Endodermal cell (in vitro differentiated cells): Measurements from ENCODE around the gene ADAMTS17. TPM values are rescaled to one million over a fixed set of nuclear protein-coding genes. Genes with fewer than 3 reads are reported as not detected.
A peak's percentile ranks its signal among the peaks of the same experiment; 100 is the strongest.

Source experiments
- DNase-seq: peaks from one replicate; pipeline ENCODE4 v3.0.0-alpha.2; 2017
- H3K27ac ChIP-seq: 2 replicates; pipeline ENCODE4 v1.5.1; 2013; ENCODE audit warnings: mild to moderate bottlenecking, low read depth, low read length, moderate library complexity
- H3K27me3 ChIP-seq: 2 replicates; pipeline ENCODE4 v1.6.1; 2013; ENCODE audit warnings: mild to moderate bottlenecking, low read length, moderate library complexity; ENCODE audit not compliant: insufficient read depth, control insufficient read depth, poor library complexity, severe bottlenecking
- H3K36me3 ChIP-seq: 2 replicates; pipeline ENCODE4 v1.7.0; 2013; ENCODE audit warnings: mild to moderate bottlenecking, low read length, moderate library complexity; ENCODE audit not compliant: control insufficient read depth, insufficient read depth
- H3K4me1 ChIP-seq: one replicate; pipeline ENCODE4 v1.7.0; 2013; ENCODE audit warnings: low read length; ENCODE audit not compliant: control insufficient read depth, insufficient read depth
- H3K4me3 ChIP-seq: 2 replicates; pipeline ENCODE4 v1.5.1; 2013; ENCODE audit warnings: mild to moderate bottlenecking, low read length, moderate library complexity
- H3K9ac ChIP-seq: 2 replicates; pipeline ENCODE4 v1.6.1; 2013; ENCODE audit warnings: mild to moderate bottlenecking, low read length, moderate library complexity; ENCODE audit not compliant: poor library complexity, severe bottlenecking; ENCODE audit errors: extremely low read depth
- H3K9me3 ChIP-seq: 2 replicates; pipeline ENCODE4 v1.6.1; 2013; ENCODE audit warnings: mild to moderate bottlenecking, low read length, moderate library complexity; ENCODE audit not compliant: control insufficient read depth
- H3K27ac Mint-ChIP-seq: 2 replicates; pipeline ENCODE4 v1.8.0; 2020; ENCODE audit warnings: mixed read lengths
- H3K27me3 Mint-ChIP-seq: 2 replicates; pipeline ENCODE4 v1.8.0; 2021; ENCODE audit warnings: mild to moderate bottlenecking, mixed read lengths; ENCODE audit not compliant: insufficient read depth
- H3K36me3 Mint-ChIP-seq: 2 replicates; pipeline ENCODE4 v1.8.0; 2020; ENCODE audit warnings: low read depth, mixed read lengths
- H3K4me1 Mint-ChIP-seq: 2 replicates; pipeline ENCODE4 v1.8.0; 2020; ENCODE audit warnings: mixed read lengths
- H3K4me3 Mint-ChIP-seq: 2 replicates; pipeline ENCODE4 v1.8.0; 2020; ENCODE audit warnings: mild to moderate bottlenecking, moderate library complexity, mixed read lengths
- H3K9me3 Mint-ChIP-seq: 2 replicates; pipeline ENCODE4 v1.8.0; 2020; ENCODE audit warnings: mild to moderate bottlenecking, mixed read lengths
- WGBS, 2 experiments: methylation state at CpG; one replicate each; pipeline versions ENCODE4 v1.1.5 to v1.1.7; 2013; ENCODE audit warnings: missing lambda C conversion rate in 2 of 2, mixed read lengths in 1 of 2; ENCODE audit not compliant: insufficient coverage in 1 of 2, insufficient read length in 1 of 2; 5-methylcytosine and 5-hydroxymethylcytosine counted together
- total RNA-seq, 2 donors: library from RNA; stranded (reverse); fragmentation: NEBNext Ultra II Directional in 1 of 2; extraction: Animal tissue kit (Norgen Biotek cat#: 25700) in 1 of 2; gene quantifications; 2 replicates in 1 of 2; 3 replicates in 1 of 2; pipeline ENCODE4 v1.2.1, GENCODE V29; 2021
- TF ChIP-seq, protein P1 (sequence below): fragments of 200-600 bp; sonication (generic); conservative IDR thresholded peaks from 2 replicates; pipeline ENCODE4 v1.5.0; 2021; ENCODE audit warnings: antibody characterized with exemption, mild to moderate bottlenecking

The ADAMTS17 gene
- total RNA-seq, 2 donors from 2014 or later: 0.82 to 2.3 TPM

GRCh38 chr15:100103828-100104227 is 237.9 kb downstream of the ADAMTS17 start:
- TF ChIP-seq, protein P1, sequence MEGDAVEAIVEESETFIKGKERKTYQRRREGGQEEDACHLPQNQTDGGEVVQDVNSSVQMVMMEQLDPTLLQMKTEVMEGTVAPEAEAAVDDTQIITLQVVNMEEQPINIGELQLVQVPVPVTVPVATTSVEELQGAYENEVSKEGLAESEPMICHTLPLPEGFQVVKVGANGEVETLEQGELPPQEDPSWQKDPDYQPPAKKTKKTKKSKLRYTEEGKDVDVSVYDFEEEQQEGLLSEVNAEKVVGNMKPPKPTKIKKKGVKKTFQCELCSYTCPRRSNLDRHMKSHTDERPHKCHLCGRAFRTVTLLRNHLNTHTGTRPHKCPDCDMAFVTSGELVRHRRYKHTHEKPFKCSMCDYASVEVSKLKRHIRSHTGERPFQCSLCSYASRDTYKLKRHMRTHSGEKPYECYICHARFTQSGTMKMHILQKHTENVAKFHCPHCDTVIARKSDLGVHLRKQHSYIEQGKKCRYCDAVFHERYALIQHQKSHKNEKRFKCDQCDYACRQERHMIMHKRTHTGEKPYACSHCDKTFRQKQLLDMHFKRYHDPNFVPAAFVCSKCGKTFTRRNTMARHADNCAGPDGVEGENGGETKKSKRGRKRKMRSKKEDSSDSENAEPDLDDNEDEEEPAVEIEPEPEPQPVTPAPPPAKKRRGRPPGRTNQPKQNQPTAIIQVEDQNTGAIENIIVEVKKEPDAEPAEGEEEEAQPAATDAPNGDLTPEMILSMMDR: no peak
- Histone ChIP-seq H3K4me1 (no peaks in the 10 kb centered on the region), H3K27ac (no peak overlapping the region), H3K9me3 (no peaks in the 10 kb centered on the region), H3K4me3 (no peak overlapping the region), H3K36me3 (no peaks in the 10 kb centered on the region), H3K27me3 (no peaks in the 10 kb centered on the region), H3K9ac (no peak overlapping the region)
- 93 to 99% methylated on average over 6 of the region's 6 CpGs for WGBS, 2 experiments
- H3K36me3 Mint-ChIP-seq: no peaks in the 10 kb centered on the region
- H3K4me1 Mint-ChIP-seq: peaks cover 4% of the 10 kb centered on the region
- H3K4me3 Mint-ChIP-seq: no peak overlapping the region
- H3K9me3 Mint-ChIP-seq: no peaks in the 10 kb centered on the region
- H3K27me3 Mint-ChIP-seq: peaks cover 5% of the 10 kb centered on the region
- DNase-seq: no peak
- H3K27ac Mint-ChIP-seq: no peak overlapping the region

DNA sequence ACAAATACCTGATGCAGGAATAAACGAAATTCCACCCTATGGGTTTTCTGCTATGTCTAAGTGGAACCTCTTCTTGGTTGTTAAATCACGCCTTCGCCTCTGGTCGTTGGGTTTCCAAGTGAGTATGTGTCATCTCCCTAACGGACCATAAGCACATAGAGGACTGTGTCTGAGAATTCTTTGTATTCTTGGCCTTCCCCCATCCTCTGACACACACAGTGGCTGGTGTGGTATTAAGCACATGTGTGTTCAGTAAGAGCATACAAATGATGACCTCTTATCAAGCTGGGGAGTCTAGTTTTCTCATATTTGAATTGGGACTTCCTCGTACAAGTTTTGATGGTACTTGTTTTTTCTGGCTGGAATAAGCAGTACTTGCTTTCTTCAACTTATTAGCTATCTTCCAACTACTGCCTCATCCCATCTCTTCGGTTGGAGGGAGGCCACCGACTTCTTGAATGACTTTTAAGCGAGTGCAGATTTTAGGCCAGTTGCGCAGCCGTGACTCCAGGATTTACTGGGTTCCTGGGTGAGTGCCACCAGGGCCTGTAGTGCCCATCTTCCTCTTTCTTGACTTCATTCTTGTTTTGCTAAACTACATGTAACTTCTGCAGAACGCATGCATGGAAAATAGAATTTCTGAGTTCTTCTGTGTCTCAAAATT is 240.2 kb downstream of the ADAMTS17 start:
- Mint-ChIP-seq H3K4me3 (no peak overlapping the region), H3K27me3 (peaks cover 7% of the 10 kb centered on the region), H3K36me3 (no peaks in the 10 kb centered on the region), H3K9me3 (no peaks in the 10 kb centered on the region), H3K27ac (no peak overlapping the region), H3K4me1 (peaks cover 4% of the 10 kb centered on the region)
- Histone ChIP-seq H3K36me3 (no peaks in the 10 kb centered on the region), H3K27ac (no peak overlapping the region), H3K4me1 (no peaks in the 10 kb centered on the region), H3K27me3 (no peaks in the 10 kb centered on the region), H3K4me3 (no peak overlapping the region), H3K9me3 (no peaks in the 10 kb centered on the region), H3K9ac (no peak overlapping the region)
- TF ChIP-seq, protein P1: no peak
- peak; percentile 11 for DNase-seq
- 92 to 93% methylated on average over 8 to 12 of the region's 12 CpGs for WGBS, 2 experiments

- Histone ChIP-seq H3K4me1 (no peaks in the 10 kb centered on the region), H3K9me3 (no peaks in the 10 kb centered on the region), H3K36me3 (no peaks in the 10 kb centered on the region), H3K4me3 (no peak overlapping the region), H3K27ac (no peak overlapping the region), H3K27me3 (peaks cover 1% of the 10 kb centered on the region), H3K9ac (no peak overlapping the region)
- H3K36me3 Mint-ChIP-seq: no peaks in the 10 kb centered on the region
- WGBS, 2 experiments: 89 to 96% methylated on average over 4 to 6 of the region's 6 CpGs
- peak; percentile 20 for DNase-seq
- no peak overlapping the region for H3K4me3 Mint-ChIP-seq
- TF ChIP-seq, protein P1: no peak
- H3K27ac Mint-ChIP-seq: no peak overlapping the region
- peaks cover 4% of the 10 kb centered on the region for H3K4me1 Mint-ChIP-seq
- no peaks in the 10 kb centered on the region for H3K9me3 Mint-ChIP-seq
- H3K27me3 Mint-ChIP-seq: peaks cover 7% of the 10 kb centered on the region
These were observed 240.8 kb downstream of the ADAMTS17 start for GRCh38 chr15:100100926-100101325.
